Eye (tissue), 1 donor: ENCODE measurements around the gene CD160.
A peak's percentile ranks its signal among the peaks of the same experiment; 100 is the strongest.
"Not testable (repeated sequence)": the region's sequence is repeated elsewhere in the genome, so short reads cannot be mapped to it uniquely, and the experiment has no call there.

ENCODE experiments used
- DNase-seq: peaks from one replicate; pipeline ENCODE4 v3.0.0-alpha.2; 2015

The CD160 gene

GRCh38 chr1:145760395-145760949, 41.2 kb downstream of the CD160 start:
- DNase-seq: not testable (repeated sequence)

DNA sequence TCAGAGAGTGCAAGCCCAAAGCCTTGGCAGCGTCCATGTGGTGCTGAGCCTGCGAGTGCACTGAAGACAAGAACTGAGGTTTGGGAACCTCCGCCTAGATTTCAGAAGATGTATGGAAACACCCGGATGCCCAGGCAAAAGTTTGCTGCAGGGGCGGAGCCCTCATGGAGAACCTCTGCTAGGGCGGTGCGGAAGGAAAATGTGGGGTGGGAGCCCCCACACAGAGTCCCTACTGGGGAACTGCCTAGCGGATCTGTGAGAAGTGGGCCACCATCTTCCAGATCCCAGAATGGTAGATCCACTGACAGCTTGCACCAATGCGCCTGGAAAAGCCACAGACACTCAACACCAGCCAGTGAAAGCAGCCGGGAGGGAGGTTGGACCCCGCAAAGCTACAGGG, 42.2 kb downstream of the CD160 start:
- DNase-seq: not testable (repeated sequence)

DNA sequence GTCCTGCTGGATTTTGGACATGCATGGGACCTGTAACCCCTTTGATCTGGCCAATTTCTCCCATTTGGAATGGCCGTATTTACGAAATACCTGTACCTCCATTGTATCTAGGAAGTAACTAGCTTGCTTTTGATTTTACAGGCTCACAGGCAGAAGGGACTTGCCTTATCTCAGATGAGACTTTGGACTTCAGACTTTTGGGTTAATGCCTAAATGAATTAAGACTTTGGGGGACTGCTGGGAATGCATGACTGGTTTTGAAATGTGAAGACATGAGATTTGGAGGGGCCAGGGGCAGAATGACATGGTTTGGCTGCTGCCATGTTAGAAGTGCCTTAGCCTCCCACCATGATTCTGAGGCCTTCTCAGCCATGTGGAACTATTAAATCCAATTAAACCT, 42.7 kb downstream of the CD160 start:
- DNase-seq: not testable (repeated sequence)

DNA sequence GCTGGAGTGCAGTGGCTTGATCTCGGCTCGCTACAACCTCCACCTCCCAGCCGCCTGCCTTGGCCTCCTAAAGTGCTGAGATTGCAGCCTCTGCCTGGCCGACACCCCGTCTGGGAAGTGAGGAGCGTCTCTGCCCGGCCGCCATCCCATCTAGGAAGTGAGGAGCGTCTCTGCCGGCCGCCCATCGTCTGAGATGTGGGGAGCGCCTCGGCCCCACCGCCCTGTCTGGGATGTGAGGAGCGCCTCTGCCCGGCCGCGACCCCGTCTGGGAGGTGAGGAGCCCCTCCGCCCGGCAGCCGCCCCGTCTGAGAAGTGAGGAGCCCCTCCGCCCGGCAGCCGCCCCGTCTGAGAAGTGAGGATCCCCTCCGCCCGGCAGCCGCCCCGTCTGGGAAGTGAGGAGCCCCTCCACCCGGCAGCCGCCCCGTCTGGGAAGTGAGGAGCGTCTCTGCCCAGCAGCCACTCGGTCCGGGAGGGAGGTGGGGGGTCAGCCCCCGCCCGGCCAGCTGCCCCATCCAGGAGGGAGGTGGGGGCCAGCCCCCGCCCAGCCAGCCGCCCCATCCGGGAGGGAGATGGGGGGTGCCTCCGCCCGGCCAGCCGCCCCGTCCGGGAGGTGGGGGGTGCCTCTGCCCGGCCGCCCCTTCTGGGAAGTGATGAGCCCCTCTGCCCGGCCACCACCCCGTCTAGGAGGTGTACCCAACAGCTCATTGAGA, 45.1 kb downstream of the CD160 start:
- not testable (repeated sequence) for DNase-seq

DNA sequence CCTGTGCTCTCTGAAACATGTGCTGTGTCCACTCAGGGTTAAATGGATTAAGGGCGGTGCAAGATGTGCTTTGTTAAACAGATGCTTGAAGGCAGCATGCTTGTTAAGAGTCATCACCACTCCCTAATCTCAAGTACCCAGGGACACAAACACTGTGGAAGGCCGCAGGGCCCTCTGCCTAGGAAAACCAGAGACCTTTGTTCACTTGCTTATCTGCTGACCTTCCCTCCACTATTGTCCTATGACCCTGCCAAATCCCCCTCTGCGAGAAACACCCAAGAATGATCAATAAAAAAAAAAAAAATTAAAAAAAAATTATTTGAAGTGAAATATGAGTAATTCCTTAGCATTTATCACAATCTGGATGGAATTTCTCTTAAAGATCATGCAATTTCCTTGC, 45.8 kb downstream of the CD160 start:
- not testable (repeated sequence) for DNase-seq

GRCh38 chr1:145765585-145766360, 46.5 kb downstream of the CD160 start:
- DNase-seq: peak; percentile 3

GRCh38 chr1:145766926-145767325, 47.6 kb downstream of the CD160 start:
- not testable (repeated sequence) for DNase-seq

DNA sequence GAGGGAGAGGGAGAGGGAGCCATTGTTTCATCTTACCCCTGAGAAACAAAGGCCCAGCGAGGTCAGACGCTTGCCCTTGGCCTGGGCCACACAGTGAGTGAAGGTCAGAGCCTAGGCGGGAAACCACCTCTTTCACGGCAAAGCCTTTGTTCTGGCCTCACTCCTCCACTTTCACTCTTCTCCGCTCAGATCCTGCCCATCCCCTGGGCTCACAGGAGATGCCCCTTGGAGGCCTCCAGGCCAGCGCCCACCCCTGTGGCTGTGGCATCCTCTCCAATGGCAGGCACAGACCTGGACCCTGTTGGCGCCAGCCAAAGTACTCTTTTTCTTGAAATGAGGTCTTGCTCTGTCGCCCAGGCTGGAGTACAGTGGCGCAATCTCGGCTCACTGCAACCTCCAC, 48.7 kb downstream of the CD160 start:
- not testable (repeated sequence) for DNase-seq

- no peak for DNase-seq
Measured at GRCh38 chr1:145771056-145771455, 51.8 kb downstream of the CD160 start.

GRCh38 chr1:145773423-145773822, 54.1 kb downstream of the CD160 start:
- DNase-seq: no peak

GRCh38 chr1:145777357-145778145, 58.3 kb downstream of the CD160 start:
- DNase-seq: peak; percentile 8

DNA sequence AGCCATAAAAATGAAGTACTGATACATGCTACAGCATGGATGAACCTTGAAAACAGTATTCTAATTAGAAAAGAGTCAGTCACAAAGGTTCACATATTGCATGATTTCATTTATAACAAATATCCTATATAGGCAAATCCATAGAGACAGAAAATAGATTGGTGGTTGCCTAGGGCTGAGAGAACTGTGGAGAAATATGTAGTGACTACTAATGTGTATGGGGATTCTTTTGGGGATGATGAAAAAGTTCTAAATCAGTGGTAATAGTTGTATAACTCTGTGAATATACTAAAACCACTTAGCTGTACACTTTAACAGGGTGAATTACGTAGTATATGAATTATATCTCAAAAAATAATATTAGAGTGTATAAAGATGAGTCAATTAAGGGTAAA, 58.8 kb downstream of the CD160 start:
- no peak for DNase-seq

- DNase-seq: no peak
Measured at GRCh38 chr1:145782272-145783099, 63.2 kb downstream of the CD160 start.

DNA sequence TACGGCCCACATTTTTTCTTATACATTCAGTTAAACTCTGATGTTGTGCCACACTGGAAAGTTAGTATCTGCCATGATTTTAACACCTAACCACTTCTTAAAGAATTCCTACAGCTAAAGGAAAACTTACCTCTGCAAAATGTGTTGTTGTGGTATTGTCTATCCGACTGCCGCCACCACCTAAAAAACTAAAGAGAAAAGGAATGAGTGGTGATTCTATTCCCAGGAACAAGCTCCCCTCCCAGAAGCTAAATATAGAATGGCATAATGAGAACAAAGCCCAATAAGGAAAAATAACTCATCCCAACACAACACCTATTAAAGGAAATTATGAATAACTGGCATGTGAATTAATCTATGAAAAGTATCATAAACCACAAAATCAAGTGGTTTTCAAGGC, 65.1 kb downstream of the CD160 start:
- no peak for DNase-seq

DNA sequence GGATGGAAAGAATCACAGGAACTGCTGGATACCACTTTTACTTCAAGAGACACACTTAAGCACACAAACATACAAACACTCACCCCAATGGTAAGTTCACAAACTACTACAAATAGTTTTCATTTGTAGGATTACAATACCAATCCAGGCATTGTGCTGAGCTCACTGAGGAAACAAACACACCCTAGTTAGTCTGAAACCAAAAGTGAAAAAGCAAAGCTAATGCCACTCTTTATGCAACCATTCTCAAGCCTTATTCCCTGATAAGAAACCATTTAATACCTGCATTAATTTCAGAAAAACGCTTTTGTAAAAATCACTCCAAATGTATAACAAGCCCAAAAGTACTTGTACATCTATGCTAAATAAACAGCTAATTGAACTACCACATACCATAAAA, 66.2 kb downstream of the CD160 start:
- no peak for DNase-seq

DNA sequence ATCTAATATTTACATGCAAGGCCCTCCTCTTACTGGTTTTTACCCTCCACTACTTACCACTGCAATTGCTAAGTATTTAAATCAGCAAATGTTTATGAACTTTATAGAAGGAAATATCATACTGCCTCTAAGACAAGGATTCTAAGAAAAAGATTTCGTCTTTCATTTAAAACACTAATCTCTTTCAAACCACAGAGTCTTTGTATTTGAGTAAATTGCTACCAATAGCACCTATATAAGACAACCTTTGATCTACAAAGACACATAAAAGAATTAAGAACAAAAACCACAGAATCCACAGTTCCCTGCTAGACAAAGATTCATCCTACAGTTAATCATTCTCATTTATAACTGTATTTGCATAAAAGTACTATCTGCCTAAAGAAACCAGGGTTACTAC, 67.0 kb downstream of the CD160 start:
- no peak for DNase-seq

DNA sequence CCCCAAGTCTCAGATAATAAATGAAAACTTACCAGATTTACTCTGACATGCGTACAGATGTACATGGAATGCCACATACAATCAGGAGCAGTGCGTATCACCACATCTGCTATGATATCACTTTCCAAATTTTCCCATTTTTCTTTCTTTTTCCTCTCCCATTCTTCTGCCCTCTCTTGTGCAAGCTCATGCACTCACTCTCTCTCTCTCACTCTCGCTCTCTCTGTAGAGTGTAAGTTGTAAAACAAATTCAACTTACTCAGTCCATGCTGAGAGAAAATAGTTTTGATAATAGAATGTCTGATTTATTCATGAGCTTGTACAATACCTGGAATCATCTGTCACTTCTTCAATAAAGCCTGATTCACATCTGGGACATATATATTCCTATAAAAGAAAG, 69.3 kb downstream of the CD160 start:
- no peak for DNase-seq
